NCI-H2227 (cell line): ENCODE measurements around the gene CCDC85C.

Experiments
- DNase-seq: peaks from one replicate; lab custom pipeline; 2025; ENCODE audit not compliant: unreplicated experiment; lab: John Stamatoyannopoulos, UW

The CCDC85C gene

DNA sequence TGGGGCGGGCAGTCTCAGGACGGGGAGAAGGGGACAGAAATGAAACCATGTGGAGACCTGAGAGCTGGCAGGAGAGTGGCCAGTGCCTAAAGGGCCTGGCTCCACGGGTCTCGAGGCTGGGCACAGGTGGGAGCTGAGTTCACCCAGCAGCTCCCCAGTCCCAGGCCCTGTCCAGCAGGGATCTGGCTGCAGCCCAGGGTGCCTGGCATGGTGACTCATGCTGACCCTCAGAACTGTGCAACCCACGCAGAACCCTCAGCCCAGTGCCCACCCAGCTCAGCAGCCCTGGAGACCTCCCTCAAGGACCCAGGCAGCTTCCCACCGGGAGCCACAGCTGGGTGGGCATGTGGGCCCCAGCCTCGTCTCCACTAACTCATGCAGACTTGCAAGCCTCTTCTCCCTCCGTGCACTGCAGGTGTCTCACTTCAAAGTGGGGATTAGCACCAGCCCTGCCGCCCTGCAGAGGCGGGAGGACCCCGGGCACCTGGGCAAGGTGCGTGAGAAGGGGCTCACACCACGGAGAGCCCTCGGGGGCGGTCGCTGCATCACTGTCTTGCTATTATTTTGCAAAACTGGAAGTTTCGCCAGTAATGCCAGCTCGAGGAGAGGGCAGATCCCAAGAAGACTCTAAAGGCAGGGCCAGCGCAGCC lies 76.5 kb downstream of the CCDC85C start:
- no peak for DNase-seq

DNA sequence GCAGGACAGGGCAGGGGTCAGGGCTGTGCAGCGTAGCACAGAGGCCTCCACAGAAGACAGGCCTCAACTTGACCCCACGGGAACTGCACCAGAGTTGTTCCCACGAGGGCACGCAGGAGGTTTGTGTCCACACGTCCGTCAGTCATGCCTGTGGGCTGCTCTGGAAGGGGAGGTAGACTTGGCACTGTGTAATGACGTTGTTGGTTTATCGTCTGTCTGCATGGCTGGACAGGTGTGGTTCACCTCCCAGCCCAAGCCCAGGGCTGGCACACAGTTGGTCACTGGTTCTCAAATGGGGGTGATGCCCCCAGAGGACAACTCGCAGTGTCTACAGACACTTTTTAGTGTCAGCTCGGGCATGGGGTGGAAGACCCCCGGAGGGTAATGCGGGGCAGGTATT lies 77.0 kb downstream of the CCDC85C start:
- DNase-seq = no peak

GRCh38 chr14:99525699-99526080 lies 78.3 kb downstream of the CCDC85C start:
- no peak for DNase-seq

GRCh38 chr14:99524804-99525698 lies 79.0 kb downstream of the CCDC85C start:
- no peak for DNase-seq

DNA sequence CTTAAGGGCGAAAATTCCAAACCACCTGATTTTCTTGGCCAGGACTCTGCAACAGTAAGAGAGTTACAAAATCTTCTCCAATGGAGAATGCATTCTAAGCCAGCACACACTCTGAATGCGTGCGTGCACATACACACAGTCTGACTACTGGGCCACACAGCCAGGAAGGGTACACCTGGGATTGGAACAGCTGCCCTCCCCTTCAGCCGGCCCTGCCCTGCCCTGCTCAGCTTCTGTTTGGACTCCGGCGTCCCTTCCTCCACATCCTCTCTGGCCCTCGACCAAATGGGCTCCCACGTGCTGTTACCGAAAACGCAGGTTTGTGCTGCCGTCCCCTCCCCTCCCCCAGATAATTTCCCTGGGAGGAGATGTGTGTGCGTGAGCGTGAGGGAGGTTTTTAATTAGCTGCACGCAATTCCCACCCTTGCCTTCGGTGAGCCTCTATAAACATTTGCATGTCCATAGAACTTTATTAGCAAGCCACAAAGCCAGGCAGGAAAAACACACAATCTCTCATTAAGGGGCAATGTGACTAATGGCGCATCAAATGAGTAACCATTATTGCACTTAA lies 79.8 kb downstream of the CCDC85C start:
- DNase-seq = no peak

DNA sequence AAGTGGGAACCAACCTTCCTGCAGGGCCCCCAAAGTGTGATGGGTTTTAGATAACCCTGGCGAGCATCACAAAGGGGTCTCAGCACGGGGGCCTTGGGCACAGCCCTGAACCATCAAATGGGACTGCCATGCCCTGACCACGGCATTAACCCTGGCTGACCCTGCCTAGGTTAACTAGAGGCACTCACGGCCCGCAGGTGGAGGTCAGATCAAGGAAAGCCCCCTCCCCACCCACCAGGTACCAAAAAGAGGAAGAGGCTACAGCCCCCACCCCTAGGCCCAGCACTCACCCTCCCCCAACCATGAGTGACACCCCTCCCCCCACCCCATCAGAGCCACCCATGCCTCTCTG lies 80.3 kb downstream of the CCDC85C start:
- DNase-seq = no peak

DNA sequence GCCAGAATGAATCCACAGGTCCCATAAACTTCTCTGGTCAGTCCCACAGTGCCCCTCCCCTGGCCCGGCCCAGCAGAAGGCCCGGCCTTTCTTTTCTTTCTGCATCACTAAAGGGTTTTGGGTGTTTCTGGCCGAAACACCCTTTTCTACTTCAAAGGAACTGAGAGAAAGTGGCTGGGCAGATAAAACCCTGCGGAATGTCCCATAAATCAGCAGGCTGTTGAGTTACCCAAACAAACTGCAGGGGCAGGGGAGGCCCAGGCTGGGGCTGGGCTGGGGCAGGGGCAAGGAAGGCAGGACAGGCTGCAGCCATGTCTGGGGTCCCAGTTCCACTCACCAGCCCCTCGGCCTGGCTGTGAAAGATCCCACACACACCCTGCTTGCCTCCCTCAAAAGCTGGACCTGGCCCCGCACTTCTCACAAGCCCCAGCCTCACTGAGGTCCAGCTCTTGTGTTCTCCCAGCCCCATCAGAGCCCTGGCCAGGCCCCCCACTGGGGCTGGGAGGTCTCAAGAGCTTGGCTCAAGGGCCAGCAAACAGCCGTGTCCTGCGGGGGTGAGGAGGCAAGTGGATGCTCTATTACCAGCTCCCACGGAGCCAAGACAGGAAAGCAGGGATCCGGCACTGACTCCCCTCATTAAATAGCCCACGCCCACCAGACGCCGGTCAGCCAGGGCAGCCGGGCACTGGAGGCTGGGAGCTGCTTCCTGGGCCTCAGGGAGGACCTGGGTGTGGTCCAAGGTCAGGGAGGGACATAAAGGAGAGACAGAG lies 80.9 kb downstream of the CCDC85C start:
- DNase-seq = peak; percentile 25

DNA sequence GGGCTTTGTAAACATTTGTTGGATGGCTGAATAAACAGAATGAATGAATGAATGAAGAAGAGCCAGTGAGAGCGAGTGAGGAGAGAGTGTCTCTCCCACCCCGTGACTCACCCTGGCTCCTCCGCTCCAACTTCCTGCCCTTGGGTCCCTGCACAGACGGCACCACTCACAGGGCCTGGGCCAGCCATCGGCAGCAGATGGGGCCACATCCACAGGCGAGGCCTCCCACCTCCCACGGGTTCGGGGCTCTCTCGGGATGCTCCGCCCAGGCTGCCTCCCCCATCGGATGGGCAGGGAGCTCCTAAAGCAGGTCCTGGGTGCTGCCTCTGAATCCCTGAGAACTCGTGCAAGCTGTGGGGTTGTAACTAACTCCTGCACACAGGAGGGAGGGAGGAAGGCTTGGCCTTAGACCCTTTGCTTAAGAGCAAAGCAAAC lies 81.5 kb downstream of the CCDC85C start:
- no peak for DNase-seq

- no peak for DNase-seq
Observed at GRCh38 chr14:99522025-99522401, 82.0 kb downstream of the CCDC85C start.

GRCh38 chr14:99521176-99522024 lies 82.6 kb downstream of the CCDC85C start:
- DNase-seq = no peak

- DNase-seq = no peak
Observed at GRCh38 chr14:99520571-99521081, 83.4 kb downstream of the CCDC85C start.

DNA sequence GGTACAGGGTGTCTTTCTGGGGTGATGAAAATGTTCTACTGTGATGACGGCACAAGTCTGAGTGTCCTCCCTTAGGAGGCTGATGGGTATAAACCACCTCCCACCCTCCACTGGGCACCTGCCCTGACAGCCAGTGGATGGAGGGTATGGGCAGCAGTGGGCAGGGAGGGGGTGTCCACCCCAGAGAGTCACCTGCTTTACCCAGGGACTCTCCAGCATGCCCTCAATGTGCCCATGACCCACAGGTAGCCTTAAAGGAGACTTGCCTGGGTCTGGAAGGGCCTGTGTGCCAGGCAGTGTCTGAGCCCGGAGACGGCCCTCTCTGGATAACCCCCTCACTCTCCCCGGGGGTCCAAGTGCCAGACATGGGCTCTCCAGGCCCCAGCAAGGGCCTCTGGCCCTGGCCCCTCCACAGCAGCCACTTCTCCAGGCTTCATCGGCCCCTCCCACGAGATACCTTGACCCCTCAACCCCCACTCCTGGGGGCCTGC lies 84.0 kb downstream of the CCDC85C start:
- DNase-seq = no peak

GRCh38 chr14:99519347-99519881 lies 84.6 kb downstream of the CCDC85C start:
- DNase-seq = no peak

DNA sequence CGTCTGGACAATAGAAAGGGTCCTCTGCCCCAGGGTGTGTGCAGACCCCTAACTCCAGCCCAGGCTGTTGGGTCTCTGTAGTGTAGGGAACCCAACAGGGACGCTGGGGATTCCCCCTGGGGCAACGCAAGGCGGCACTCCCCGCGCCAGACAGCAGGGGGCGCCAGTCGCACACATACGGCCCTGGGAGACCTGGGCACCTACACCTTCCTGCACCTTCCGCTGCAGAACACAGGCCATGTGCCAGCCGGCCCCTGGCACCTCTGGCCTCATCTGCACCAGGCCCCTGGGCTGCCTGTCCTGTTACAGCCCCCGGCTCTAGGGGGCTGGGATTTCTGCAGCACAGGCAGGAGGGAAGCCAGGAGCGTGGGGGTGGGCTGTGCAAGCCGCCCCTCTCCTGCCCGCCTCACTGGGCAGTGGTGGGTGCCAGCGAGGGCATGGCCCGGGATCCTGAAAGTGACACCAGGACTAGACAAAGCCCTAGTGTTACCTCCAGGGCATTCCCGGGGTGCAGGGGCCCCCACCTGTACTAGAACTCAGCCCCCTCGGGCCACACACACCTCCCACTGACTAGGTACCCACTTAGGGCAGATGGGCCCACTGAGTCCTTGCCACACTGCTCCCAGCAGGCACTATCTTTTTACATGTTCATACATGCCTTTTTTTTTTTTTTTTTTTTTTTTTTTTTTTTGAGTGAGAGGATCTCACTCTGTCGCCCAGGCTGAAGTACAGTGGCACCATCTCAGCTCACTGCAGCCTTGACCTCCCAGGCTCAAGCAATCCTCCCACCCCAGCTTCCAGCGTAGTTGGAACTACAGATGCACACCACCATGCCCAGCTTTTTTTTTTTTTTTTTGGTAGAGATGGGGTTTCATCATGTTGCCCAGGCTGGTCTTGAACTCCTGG lies 85.3 kb downstream of the CCDC85C start:
- peak; percentile 77 for DNase-seq

GRCh38 chr14:99517643-99518381 lies 86.2 kb downstream of the CCDC85C start:
- DNase-seq = no peak

DNA sequence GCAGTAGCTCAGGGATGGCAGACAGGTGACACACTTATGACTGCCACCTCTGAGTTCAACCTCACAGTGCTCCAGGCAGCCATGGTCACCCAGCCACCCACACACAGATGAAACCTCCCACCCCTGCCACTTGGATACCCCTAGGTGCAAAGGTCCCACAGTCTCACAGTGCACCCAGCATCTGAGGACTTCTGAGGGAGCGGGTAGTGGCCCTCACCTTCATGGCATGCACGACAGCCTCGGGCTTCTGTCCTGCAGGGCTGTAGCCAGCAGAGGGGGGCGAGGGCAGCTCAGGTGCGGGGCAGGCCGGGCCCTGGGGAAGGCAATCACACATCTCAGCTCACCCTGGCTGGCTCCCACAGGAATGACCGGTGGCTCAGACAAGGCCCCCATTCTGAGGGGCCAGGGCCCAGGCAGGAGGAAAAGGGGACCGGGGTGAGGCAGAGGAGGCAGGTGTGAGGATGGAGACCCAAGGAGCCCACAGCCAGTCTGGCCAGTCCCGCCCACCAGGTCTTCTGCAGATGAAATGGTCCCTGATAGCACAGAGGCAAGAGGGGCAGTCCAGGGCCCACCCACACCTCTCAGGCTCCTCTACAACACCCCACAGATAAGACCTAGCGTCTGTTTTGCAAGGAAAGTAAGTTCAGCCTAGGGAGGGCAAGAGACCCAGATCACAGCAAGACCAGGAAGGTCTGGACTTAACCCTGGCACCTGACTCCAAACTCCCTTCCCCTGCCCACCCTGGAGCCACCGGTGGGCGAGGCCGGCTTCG lies 87.0 kb downstream of the CCDC85C start:
- no peak for DNase-seq

- no peak for DNase-seq
Observed at GRCh38 chr14:99516156-99516870, 87.7 kb downstream of the CCDC85C start.
